Measurements from ENCODE around the gene MAPK10.

- TF ChIP-seq EZH2 (IDR thresholded peaks at IDR 0.05; ENCODE audit: borderline replicate concordance, low read depth, low read length, poor library complexity, severe bottlenecking) (no peak), CTCF (conservative IDR thresholded peaks at IDR 0.05; ENCODE audit: low read depth, low read length) (no peak)
These were observed 315.3 kb downstream of the MAPK10 start for GRCh38 chr4:86044593-86044985.
